ENCODE measurements around the gene CPED1.
"Not testable (repeated sequence)": the region's sequence is repeated elsewhere in the genome, so short reads cannot be mapped to it uniquely, and the experiment has no call there.

Gene CPED1

GRCh38 chr7:121062671-121063279, 74.3 kb downstream of the CPED1 start:
- no peak for DNase-seq (ENCODE audit: low read depth in 4 of 4, low spot score in 1 of 4)

- DNase-seq (ENCODE audit: low read depth in 4 of 4, low spot score in 1 of 4): not testable (repeated sequence)
These were observed 79.2 kb downstream of the CPED1 start for GRCh38 chr7:121067717-121068116.

DNA sequence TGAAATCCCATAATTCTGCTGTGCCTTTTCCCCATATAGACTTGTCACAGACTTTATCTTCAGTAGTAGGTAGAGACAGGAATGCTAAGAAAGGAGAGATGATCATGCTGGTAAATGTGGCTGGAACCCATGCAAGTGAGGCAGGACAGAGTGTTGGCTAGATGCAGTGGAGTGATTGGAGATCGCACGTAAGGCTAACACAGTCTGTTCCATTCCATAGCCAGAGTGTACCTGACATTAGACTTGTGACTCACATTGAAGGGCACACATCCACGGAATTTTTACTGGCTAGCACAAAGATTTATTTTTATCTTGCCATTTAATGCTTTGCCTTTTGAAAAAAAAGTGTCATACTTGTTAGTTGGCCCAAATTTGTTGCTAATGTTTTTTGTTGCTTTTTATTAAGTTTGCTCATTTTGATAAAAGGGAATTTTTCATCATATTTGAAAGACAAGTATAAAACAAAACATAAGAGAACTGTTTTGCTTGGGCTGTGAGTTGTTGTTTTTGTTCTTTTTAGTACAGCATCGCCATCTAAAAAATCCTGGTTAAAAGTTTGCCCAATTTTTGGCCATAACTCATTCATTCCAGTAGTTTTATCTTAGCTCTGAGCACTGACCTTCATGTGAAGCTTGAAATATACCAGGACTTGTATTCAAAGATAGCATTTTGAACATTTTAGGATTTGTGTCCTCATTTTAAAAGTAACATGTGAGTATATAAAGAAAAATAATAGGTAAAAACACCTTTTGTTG, 81.0 kb downstream of the CPED1 start:
- DNase-seq (ENCODE audit: low read depth in 4 of 4, low spot score in 1 of 4): no peak

- DNase-seq (ENCODE audit: low read depth in 4 of 4, low spot score in 1 of 4): no peak
These were observed 82.6 kb downstream of the CPED1 start for GRCh38 chr7:121071132-121071531.

DNA sequence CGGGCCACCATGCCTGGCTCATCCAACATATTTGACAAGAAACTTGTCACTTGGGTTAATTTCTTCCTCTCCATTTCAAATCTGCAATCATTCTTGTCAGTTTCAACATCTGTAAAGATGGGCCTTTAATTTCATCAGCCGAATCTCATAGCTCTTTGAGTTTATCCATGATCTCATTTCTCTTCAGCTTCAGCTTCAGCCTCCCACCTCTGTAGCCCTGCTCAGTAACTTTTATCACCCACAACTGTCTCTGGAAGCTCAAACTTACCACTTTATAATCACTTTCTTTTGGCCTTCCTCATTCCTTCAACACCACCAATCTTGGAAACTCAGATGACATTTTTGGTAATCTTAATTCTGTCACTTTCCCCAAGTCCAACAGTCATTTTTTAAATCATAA, 83.2 kb downstream of the CPED1 start:
- no peak for DNase-seq (ENCODE audit: low read depth in 4 of 4, low spot score in 1 of 4)

GRCh38 chr7:121072826-121073225, 84.3 kb downstream of the CPED1 start:
- DNase-seq (ENCODE audit: low read depth in 4 of 4, low spot score in 1 of 4): no peak

DNA sequence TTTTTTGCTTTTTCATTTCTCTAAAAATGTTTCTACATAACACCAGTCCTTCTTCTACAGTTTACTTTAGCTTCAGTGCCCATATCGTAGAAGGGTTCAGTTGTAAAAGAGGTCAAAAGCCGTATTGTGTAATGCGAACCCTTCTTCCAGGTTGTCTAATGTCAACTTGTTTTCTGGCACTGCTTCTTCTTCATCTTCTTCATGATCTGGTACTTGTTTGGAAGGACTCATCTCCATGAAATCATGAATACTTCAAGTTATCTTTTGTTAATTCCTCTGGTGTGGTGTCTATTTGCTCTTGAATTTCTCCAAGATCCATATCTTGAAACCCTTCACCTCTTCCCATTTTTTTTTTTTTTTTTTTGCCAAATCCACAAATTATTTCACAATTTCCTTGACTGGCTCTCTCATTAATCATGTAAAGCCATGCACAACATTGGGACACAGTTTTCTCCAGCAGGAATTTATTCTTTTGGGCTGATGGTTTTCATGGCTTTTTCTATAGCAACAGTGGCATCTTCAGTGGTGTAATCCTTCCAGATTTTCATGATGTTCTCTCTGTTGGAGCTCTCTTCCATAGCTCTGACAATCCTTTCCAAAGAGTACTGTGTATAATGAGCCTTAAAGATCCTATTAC, 85.1 kb downstream of the CPED1 start:
- DNase-seq (ENCODE audit: low read depth in 4 of 4, low spot score in 1 of 4): no peak

DNA sequence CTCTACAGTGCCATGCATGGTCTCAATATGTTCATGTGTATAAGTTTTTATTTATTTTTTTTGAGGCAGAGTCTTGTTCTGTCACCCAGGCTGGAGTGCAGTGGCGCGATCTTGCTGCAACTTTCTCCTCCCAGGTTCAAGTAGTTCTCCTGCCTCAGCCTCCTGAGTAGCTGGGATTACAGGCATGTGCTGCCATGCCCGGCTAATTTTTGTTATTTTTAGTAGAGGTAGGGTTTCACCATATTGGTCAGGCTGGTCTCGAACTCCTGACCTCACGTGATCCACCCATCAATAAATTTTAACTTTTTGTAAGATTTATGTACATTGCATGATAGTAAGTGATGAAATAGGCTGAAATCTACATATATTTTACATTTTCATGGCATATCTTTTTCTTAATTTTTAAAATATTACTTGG, 86.9 kb downstream of the CPED1 start:
- not testable (repeated sequence) for DNase-seq (ENCODE audit: low read depth in 4 of 4, low spot score in 1 of 4)

GRCh38 chr7:121075952-121076349, 87.4 kb downstream of the CPED1 start:
- DNase-seq (ENCODE audit: low read depth in 4 of 4, low spot score in 1 of 4): no peak

DNA sequence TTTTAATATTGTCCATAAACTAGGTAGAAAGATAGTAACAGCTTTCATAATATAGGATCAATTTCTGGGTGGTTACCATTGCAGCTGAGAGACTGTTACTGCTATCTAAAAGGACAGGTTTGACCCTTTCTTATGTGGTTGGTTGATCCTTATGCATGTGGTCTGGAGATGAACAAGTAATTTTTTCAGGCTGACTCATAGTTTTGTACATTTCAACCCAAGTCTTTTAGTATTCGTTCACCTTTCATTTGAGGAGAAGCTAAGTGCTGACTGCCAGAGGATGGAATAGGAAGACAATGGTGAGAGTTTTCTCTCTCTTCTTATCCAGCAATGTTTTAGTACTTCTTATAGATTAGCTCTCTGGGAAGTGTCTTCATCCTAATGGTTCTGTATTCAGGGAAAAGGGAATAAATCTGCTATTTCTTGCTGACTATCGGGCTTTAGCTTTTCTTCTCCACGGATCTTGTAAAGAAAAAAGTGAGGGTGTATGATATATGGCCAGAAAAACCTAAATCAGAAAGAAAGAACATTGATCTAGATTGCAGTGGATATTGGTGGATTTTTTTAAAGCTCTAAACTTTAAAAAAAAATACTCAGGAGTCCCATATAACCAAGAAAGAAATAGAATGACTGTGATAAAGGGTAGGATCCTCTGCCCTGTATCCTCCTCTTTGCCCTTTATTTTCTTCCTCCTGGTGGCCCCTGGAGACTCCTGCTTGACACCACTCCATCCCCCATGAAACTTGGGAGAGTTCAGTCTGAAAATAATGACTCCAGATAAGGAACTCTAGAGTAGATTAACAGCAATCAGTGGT, 88.0 kb downstream of the CPED1 start:
- no peak for DNase-seq (ENCODE audit: low read depth in 4 of 4, low spot score in 1 of 4)

- no peak for DNase-seq (ENCODE audit: low read depth in 4 of 4, low spot score in 1 of 4)
These were observed 88.7 kb downstream of the CPED1 start for GRCh38 chr7:121077165-121077630.

- no peak for DNase-seq (ENCODE audit: low read depth in 4 of 4, low spot score in 1 of 4)
These were observed 90.3 kb downstream of the CPED1 start for GRCh38 chr7:121078701-121079227.

DNA sequence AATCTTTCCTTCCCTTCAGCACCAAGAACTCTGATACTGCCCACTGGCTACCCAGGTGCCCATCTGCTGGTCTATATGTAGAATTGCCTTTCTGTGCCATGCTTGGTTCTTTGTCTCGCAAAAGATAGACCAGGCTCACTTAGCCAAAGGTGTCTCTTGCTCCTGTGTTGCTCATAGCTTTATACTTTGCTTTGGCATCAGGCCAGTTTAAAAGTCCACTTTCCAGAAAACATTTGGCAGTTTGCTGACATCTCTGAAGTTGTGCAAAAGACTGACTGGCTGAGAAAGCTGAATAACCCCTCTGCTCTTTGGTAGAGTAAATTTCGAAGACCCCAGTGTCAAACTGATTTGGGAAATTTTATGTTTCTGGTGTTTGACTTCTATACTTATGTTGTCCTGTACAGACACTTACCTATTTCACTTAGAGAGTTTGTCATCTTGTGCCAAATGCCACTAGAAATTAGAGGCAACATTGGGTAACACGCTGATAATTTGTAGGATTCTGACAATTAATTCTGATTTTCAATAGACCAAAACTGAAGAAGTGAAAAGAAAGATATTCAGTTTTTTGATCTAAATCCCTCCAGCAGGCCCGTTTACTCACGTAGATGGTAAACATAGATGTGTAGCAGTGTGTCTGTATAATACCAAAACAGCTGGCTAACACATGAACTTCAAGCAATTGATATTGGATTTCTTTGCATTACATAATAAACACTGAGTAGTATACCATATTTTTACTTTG, 91.1 kb downstream of the CPED1 start:
- no peak for DNase-seq (ENCODE audit: low read depth in 4 of 4, low spot score in 1 of 4)

DNA sequence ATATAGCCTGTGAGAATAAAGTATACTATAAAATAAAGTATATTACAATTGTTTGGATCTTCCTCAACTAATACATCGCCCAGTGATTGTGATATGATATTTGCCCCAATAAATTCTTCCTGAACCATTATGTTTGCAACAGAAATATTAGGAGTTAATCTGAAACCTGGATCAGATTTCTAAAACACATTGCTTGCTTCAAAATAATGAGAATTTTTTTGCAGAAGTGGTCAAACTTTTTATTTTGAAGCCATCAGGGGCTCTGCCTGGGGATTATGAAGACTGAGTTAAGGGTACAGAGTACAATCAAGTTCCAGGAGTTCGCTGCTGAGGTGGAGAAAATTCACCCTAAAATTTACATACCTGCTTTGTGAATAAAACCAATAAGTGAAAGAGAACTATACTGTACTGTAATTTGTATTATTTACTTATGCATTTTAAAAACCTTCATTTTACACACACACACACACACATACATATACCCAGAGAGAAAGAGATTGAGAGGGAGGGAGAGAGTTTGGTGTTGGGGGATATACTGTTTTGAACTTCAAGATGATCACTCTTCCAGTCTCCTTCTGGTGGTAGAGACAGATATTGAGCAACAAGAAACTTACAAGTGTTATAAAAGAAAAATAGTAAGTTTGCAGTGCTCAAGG, 91.9 kb downstream of the CPED1 start:
- no peak for DNase-seq (ENCODE audit: low read depth in 4 of 4, low spot score in 1 of 4)

DNA sequence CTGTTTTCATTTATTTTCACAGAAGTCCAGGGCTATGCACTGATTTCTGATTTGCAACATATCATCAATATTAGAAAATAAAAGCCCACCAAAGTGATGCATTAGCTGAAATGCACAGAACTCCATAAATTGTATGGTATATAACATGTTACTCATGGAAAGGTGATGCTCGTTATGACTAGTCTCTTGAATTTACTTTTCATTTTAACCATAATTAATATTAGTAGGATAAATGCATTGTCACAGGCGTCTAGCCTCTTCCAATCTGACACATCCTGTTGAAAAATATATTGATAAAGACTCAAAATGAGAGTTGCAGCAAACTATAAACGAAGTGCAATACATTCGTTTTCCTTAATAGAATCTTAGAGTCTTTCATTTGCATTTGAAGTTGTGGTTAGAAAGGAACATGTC, 92.4 kb downstream of the CPED1 start:
- DNase-seq (ENCODE audit: low read depth in 4 of 4, low spot score in 1 of 4): no peak

DNA sequence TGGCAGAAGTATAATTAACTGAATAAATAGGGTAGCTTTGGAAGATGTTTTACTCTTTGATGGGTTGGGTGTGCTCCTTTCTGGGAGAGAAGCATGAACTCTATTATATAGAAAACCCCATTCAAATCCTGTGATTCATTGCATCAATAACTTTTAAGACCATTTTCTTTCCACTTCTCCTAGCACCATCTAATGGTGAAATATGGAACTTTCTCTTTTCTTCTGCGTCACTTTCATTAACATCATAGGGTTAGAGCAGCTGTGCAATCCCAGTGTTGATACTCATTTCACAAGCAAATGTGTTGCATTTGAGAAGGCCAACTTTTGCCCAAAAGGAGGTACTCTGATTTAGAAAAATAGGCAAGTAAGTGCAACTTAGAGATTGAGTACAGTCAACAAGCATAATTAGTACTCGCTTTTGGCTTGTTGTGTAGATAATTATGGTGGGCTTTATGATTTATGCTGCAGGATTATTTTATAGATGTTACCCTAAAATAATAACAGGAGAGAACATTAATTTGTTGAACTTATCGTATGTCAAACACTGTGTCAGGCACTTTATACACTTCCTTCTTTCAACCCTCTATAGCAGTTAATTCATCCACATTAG, 92.9 kb downstream of the CPED1 start:
- DNase-seq (ENCODE audit: low read depth in 4 of 4, low spot score in 1 of 4): no peak

- no peak for DNase-seq (ENCODE audit: low read depth in 4 of 4, low spot score in 1 of 4)
These were observed 94.0 kb downstream of the CPED1 start for GRCh38 chr7:121082400-121083101.

DNA sequence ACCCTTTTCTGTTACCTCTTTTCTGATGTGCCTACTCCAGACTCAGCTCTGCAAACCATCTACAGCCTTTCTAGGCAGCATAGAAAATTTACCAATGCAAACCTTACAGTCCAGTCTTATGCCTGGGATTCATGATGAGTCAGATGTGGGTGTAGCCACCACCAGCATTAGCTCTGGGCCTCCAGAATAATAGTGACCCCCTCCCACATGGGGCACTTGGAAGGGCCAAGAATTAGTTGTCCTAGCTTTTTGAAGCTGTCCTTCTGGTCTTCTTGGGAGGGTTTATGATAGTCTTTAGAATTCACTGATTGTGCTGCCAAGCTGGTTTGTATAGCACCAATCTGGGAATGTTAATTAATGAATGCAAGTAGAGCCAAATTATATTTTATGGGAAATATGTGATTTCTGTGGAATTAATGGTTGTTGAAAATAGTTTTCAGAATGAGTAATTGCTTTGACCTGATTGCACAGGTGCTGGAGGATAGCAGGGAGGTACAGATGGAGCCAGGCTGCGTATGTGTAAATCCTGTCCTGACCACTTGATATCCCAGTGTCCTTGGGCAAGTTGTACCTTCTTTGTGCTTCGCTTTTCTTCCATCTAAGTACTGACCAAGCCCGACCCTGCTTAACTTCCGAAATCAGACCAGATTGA, 94.8 kb downstream of the CPED1 start:
- no peak for DNase-seq (ENCODE audit: low read depth in 4 of 4, low spot score in 1 of 4)

Data from stimulated activated CD4-positive, alpha-beta T cell treated with anti-CD3 and anti-CD28 coated beads, Interleukin-1b, Interleukin-23, amount 100 ng/mL, for 24 hours (primary cell).